ENCODE data around the gene ADH1A.

The ADH1A gene

GRCh38 chr4:99275885-99276284 is 14.9 kb downstream of the ADH1A start:
- Histone ChIP-seq H3K4me2 (no peak overlapping the region), H3K27me3 (ENCODE audit: insufficient read depth, low read depth) (no peaks in the 10 kb centered on the region), H3K9ac (no peak overlapping the region), H4K20me1 (ENCODE audit: insufficient read depth) (no peaks in the 10 kb centered on the region), H3K79me2 (ENCODE audit: insufficient read depth, low read depth) (no peaks in the 10 kb centered on the region), H3K4me3 (IDR thresholded peaks at IDR 0.05; ENCODE audit: insufficient read depth, low read depth, low read length) (no peak overlapping the region), H3K36me3 (ENCODE audit: insufficient read depth) (no peaks in the 10 kb centered on the region), H2AFZ (ENCODE audit: low read depth) (no peak overlapping the region), H3K4me1 (ENCODE audit: low read depth, poor library complexity, severe bottlenecking) (no peaks in the 10 kb centered on the region), H3K27ac (no peak overlapping the region)
- TF ChIP-seq, protein P1, sequence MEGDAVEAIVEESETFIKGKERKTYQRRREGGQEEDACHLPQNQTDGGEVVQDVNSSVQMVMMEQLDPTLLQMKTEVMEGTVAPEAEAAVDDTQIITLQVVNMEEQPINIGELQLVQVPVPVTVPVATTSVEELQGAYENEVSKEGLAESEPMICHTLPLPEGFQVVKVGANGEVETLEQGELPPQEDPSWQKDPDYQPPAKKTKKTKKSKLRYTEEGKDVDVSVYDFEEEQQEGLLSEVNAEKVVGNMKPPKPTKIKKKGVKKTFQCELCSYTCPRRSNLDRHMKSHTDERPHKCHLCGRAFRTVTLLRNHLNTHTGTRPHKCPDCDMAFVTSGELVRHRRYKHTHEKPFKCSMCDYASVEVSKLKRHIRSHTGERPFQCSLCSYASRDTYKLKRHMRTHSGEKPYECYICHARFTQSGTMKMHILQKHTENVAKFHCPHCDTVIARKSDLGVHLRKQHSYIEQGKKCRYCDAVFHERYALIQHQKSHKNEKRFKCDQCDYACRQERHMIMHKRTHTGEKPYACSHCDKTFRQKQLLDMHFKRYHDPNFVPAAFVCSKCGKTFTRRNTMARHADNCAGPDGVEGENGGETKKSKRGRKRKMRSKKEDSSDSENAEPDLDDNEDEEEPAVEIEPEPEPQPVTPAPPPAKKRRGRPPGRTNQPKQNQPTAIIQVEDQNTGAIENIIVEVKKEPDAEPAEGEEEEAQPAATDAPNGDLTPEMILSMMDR (conservative IDR thresholded peaks at IDR 0.05; ENCODE audit: low read depth, low read length): no peak

DNA sequence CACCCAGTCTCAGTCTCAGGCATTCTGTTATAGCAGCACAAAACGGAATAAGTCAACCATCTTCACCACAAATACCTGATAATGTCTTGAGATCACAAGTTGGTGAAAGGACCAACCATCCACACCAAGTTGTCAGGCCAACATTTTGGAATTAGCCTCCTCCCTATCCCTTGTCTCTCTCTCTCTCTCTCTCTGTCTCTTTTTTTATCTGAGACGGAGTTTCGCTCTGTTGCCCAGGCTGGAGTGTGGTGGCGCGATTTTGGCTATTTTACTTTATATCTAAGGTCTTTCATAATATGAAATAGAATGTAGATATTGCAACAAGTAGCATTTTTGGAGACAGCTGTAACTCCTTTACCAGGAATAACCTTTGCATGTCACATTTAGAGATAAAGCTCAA is 15.7 kb downstream of the ADH1A start:
- TF ChIP-seq, protein P1 (conservative IDR thresholded peaks at IDR 0.05; ENCODE audit: low read depth, low read length): no peak
- Histone ChIP-seq H2AFZ (ENCODE audit: low read depth) (no peak overlapping the region), H3K36me3 (ENCODE audit: insufficient read depth) (no peaks in the 10 kb centered on the region), H3K79me2 (ENCODE audit: insufficient read depth, low read depth) (no peaks in the 10 kb centered on the region), H3K27ac (no peak overlapping the region), H3K4me2 (no peak overlapping the region), H3K4me1 (ENCODE audit: low read depth, poor library complexity, severe bottlenecking) (no peaks in the 10 kb centered on the region), H3K9ac (no peak overlapping the region), H3K4me3 (IDR thresholded peaks at IDR 0.05; ENCODE audit: insufficient read depth, low read depth, low read length) (no peak overlapping the region), H3K27me3 (ENCODE audit: insufficient read depth, low read depth) (no peaks in the 10 kb centered on the region), H4K20me1 (ENCODE audit: insufficient read depth) (no peaks in the 10 kb centered on the region)

GRCh38 chr4:99273704-99274103 is 17.1 kb downstream of the ADH1A start:
- TF ChIP-seq, protein P1 (conservative IDR thresholded peaks at IDR 0.05; ENCODE audit: low read depth, low read length): no peak
- no peak overlapping the region for H3K9ac ChIP-seq
- H3K4me1 ChIP-seq (ENCODE audit: low read depth, poor library complexity, severe bottlenecking): no peaks in the 10 kb centered on the region
- no peaks in the 10 kb centered on the region for H4K20me1 ChIP-seq (ENCODE audit: insufficient read depth)
- H3K79me2 ChIP-seq (ENCODE audit: insufficient read depth, low read depth): no peaks in the 10 kb centered on the region
- no peak overlapping the region for H3K4me2 ChIP-seq
- H3K4me3 ChIP-seq (IDR thresholded peaks at IDR 0.05; ENCODE audit: insufficient read depth, low read depth, low read length): no peak overlapping the region
- no peaks in the 10 kb centered on the region for H3K36me3 ChIP-seq (ENCODE audit: insufficient read depth)
- no peaks in the 10 kb centered on the region for H3K27me3 ChIP-seq (ENCODE audit: insufficient read depth, low read depth)
- H3K27ac ChIP-seq: no peak overlapping the region
- no peak overlapping the region for H2AFZ ChIP-seq (ENCODE audit: low read depth)

- Histone ChIP-seq H3K4me1 (ENCODE audit: low read depth, poor library complexity, severe bottlenecking) (no peaks in the 10 kb centered on the region), H3K27ac (no peak overlapping the region), H3K4me2 (no peak overlapping the region), H4K20me1 (ENCODE audit: insufficient read depth) (no peaks in the 10 kb centered on the region), H3K79me2 (ENCODE audit: insufficient read depth, low read depth) (no peaks in the 10 kb centered on the region), H3K36me3 (ENCODE audit: insufficient read depth) (no peaks in the 10 kb centered on the region), H3K9ac (no peak overlapping the region), H3K4me3 (IDR thresholded peaks at IDR 0.05; ENCODE audit: insufficient read depth, low read depth, low read length) (no peak overlapping the region), H2AFZ (ENCODE audit: low read depth) (no peak overlapping the region), H3K27me3 (ENCODE audit: insufficient read depth, low read depth) (no peaks in the 10 kb centered on the region)
- TF ChIP-seq, protein P1 (conservative IDR thresholded peaks at IDR 0.05; ENCODE audit: low read depth, low read length): no peak
These were observed 25.9 kb downstream of the ADH1A start for GRCh38 chr4:99264927-99265326.
